Stimulated activated CD4-positive, alpha-beta T cell treated with anti-CD3 and anti-CD28 coated beads, Interleukin-4, amount 100 ng/mL, for 48 hours (primary cell): Measurements from ENCODE around the gene MRPL22.
"Not testable (repeated sequence)": the region's sequence is repeated elsewhere in the genome, so short reads cannot be mapped to it uniquely, and the experiment has no call there.

Source experiments
- DNase-seq, 2 donors: peaks; one replicate each; pipeline ENCODE4 v3.0.0-alpha.2; 2020; ENCODE audit warnings: low read depth in 2 of 2

Gene MRPL22

DNA sequence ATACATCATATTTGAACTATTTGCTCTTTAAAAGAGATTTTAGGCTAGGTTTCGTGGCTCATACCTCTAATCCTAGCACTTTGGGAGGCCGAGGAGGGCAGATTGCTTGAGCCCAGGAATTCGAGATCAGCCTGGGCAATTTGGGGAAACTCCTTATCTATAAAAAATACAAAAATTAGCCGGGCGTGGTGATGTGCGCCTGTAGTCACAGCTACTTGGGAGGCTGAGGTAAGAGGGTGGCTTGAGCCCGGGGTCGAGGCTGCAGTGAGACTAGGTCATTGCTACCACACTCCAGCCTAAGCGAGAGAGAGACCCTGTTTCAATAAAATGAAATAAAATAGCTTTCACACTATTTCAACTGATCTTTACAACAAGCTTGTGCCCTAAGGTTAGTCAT, 500 bp upstream of the MRPL22 start:
- no peak for DNase-seq

DNA sequence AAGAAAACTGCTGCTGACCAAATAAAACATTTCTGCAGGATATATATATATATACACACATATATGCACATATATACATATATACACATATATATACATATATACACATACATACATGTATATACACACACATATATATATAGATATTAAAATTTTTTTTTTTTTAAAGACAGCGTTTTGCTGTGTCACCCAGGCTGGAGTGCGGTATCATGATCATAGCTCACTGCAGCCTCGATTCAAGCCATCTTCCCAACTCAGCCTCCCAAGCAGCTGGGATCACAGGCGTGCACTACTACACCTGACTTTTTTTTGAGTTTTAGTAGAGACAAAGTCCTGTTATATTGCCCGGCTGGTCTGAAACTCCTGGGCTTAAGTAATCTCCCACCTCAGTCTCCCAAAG, 2.7 kb downstream of the MRPL22 start:
- DNase-seq: no peak

DNA sequence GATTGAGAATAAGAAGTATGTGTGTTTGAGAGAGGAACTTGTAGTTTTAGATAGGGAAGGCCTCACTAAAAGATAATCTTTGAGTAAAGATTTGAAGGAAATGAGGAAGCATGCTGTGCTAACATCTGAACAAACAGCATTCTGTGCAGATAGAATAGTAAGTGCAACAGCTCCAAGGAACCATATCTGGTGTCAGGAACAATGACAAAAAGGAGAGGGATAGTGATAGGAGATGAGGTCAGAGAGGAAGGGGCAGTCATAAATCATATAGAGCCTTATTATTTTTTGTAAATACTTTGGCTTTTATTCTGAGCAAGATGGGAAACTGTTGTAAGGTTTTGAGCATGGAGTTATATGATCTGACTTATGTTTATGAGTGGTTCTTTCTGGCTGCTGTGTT, 3.8 kb downstream of the MRPL22 start:
- DNase-seq: no peak

GRCh38 chr5:154945695-154946301, 4.9 kb downstream of the MRPL22 start:
- DNase-seq: no peak

DNA sequence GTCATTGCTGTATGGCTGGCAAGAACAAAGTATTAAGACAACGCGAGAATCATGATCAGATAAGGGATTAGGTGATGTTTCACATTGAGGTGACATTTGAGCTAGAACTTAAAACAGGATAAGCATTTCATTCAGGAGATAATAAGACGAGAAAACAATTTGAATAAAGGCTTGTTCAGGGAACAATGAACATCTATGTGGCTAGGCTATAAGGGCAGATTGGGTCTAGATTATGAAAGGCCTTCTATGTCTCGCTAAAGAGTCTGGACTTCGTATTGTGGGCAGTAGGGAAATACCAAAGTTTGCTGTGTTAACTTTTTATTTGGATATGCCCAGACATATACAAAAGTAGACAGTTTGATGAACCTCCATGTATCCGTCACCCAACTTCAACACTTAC, 6.9 kb downstream of the MRPL22 start:
- DNase-seq: no peak

DNA sequence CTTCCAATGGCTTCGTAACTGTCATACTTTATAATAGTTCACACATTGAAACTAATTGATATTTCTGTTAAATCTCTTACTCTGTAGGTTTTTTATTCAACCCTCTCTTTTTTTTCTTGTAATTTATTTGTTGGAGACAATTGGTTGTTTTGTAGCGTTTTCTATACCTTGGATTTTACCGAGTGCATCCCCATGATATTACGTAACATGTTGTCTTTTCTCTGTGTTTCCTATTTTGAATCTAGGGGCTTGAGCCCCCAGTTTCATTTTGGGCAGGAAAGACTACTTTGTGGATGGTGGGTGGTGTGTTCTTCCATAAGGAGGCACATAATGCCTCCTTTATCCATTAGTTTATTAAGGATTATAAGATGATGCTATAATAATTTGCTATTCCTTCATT, 7.4 kb downstream of the MRPL22 start:
- DNase-seq: no peak

DNA sequence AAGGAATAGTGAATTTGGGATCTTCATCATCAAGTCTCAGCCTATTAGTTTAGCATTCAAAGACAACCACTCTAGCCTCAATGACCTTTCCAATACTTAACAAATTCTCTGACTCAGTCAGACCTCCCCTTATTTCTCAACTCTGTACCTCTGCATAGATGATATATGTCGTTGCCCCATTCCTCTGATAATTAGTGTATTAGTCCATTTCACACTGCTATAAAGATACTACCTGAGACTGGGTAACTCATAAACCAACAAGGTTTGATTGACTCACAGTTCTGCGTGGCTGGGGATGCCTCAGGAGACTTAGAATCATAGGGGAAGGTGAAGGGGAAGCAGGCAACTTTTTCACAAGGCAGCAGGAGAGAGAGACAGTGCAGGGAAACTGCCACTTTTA, 8.9 kb downstream of the MRPL22 start:
- DNase-seq: no peak

DNA sequence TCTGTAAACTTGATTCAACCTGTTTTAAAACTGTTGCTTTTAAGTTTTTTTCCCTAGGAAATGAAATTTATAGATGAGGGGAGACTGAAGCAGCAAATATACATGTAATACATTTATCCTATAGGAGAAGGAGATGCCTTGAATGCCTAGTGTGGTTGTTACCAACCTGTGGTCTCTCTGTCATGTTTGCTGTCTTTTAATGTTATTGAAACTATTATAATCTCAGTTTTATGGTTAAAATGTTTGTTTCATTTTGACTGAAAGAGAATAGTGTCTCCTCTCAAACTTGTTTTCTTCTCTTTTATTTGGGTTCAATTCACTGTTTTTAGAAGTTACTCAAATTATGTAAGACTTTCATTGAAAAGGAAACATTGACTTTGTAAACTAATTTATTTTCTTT, 15.8 kb downstream of the MRPL22 start:
- no peak for DNase-seq

DNA sequence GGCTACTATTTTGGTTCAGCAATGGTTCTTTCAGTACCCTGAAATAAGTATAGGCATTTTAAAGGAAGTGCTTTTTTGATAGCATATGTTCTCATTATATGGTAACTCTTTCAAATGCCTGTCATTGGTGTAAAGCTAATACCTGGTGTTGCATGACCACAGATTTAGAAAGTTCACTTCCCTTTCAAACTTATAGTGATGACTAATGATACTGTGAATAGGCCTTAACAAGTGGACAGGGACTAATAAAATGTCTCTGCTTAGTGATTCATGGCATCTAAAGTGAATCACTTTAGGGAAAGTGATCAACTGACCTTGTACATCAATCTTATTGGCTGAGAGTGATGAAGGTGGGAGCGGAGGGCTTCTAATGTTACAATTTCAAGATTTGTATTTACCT, 21.6 kb downstream of the MRPL22 start:
- DNase-seq: no peak

GRCh38 chr5:154966081-154966841, 25.4 kb downstream of the MRPL22 start:
- no peak for DNase-seq

GRCh38 chr5:154966874-154967273, 26.0 kb downstream of the MRPL22 start:
- no peak for DNase-seq

DNA sequence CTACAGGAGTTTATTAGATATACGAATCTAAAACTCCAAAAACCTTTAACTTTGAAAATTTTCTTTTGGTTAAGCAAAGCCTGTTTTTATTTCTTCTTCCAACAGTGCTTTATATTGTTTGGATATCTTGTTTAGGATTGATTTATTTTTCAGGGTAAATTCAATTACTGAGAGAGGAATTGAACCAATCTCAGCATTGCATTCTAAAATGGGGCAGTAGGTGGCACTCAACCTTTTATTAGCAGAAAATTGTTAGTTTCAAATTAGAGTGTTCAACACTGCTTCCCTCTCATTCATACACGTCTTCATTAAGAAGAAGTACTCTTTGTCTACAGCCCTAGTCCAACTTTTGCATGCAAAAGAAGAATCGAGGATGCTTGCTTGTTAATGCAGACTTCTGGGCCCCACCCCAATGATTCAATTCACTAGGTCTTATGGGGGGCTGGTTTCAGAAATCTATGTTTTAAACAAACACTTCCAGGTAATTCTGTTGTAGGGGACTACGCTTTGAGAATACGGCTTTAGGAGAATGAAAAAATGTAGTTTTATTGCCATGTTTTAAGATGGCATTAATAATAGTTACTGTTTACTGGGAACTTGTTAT, 26.6 kb downstream of the MRPL22 start:
- no peak for DNase-seq

DNA sequence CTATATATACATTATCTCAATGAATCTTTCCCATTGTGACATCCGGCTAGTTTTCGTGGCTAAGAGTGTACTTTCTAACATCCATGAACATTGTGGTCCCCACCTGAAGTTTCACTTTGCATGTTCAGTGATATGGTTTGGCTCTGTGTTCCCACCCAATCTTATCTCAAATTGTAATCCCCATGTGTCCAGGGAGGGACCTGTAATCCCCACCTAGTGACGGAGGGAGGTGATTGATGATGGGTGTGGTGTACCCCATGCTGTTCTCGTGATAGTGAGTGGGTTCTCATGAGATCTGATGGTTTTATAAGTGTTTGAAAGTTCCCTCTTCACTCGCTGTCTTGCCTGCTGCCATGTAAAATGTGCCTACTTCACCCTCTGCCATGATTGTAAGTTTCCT, 28.1 kb downstream of the MRPL22 start:
- DNase-seq: no peak

- no peak for DNase-seq
Observed at GRCh38 chr5:154970759-154971158, 29.9 kb downstream of the MRPL22 start.

- no peak for DNase-seq
Observed at GRCh38 chr5:154971501-154971900, 30.6 kb downstream of the MRPL22 start.

DNA sequence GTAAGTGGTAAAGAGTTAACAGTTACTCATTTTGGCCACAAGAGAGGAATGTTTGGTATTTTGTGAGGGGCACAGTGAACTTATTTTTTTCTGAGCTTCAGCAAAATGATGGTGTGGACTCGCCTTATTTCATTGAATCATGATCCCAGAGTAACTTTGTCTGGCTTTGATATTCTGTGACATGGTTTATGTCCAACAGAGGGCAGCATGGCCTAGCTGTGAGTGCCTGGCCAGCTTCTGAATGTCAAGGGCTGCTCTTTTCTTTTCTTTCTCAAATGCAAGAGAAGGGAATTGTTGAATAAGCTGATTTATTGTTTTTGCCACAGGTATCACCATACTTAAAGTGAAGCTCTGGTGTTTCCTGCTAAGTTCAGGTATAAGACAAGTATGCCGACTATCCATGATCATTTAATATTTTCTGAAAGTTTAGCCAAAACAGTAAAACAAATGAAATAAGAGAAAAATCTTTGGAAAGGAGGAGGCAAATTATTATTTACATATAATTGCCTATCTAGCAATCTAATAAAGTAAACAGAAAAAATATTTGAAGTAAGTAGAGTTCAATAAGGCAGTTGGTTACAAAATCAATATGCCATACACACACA, 31.7 kb downstream of the MRPL22 start:
- DNase-seq: no peak

DNA sequence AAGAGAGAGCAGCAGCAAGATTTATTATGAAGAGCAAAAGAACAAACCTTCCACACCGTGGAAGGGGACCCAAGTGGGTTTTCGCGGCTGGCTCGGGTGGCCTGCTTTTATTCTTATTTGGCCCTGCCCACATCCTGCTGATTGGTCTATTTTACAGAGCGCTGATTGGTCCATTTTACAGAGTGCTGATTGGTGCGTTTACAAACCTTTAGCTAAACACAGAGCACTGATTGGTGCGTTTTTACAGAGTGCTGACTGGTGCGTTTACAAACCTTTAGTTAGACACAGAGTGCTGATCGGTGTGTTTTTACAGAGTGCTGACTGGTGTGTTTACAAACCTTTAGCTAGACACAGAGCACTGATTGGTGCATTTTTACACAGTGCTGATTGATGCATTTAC, 35.2 kb downstream of the MRPL22 start:
- DNase-seq: not testable (repeated sequence)

GRCh38 chr5:154977409-154977808, 36.5 kb downstream of the MRPL22 start:
- no peak for DNase-seq

GRCh38 chr5:154978294-154978693, 37.4 kb downstream of the MRPL22 start:
- not testable (repeated sequence) for DNase-seq

DNA sequence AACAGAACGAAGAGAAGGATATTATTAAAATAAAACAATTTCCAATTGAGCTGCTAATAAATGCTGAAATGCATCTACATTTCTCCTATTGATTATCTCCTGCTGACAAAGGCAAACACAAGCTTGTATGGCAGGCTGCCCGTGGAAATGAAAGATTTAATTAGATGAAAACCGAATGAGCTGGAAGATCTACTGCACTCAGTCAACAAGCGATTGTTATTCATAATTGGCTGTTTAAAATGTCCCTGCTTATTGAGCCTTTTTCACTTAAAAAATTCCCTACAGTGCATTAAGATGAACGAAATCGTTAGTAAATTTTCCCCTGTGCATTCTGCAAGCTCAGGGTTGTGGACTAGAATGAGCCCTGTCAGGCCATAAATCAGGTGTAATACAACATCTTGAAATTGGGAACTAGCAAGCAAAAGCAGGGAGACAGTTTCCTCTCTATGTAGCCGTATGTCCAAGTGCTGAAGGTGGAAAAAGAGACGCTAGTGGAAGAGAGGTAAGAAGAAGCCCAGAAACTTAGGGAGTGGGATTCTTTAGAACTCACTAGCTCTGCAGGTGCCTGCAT, 44.2 kb downstream of the MRPL22 start:
- no peak for DNase-seq

GRCh38 chr5:154986151-154986550, 45.3 kb downstream of the MRPL22 start:
- DNase-seq: no peak

GRCh38 chr5:154989626-154990025, 48.8 kb downstream of the MRPL22 start:
- DNase-seq: no peak

- no peak for DNase-seq
Observed at GRCh38 chr5:154993461-154993860, 52.6 kb downstream of the MRPL22 start.
